ENCODE measurements around the gene SMIM41. TPM values are rescaled to one million over a fixed set of nuclear protein-coding genes. Genes with fewer than 3 reads are reported as not detected.

SMIM41 gene
- polyA plus RNA-seq, 3 donors: not detected

DNA sequence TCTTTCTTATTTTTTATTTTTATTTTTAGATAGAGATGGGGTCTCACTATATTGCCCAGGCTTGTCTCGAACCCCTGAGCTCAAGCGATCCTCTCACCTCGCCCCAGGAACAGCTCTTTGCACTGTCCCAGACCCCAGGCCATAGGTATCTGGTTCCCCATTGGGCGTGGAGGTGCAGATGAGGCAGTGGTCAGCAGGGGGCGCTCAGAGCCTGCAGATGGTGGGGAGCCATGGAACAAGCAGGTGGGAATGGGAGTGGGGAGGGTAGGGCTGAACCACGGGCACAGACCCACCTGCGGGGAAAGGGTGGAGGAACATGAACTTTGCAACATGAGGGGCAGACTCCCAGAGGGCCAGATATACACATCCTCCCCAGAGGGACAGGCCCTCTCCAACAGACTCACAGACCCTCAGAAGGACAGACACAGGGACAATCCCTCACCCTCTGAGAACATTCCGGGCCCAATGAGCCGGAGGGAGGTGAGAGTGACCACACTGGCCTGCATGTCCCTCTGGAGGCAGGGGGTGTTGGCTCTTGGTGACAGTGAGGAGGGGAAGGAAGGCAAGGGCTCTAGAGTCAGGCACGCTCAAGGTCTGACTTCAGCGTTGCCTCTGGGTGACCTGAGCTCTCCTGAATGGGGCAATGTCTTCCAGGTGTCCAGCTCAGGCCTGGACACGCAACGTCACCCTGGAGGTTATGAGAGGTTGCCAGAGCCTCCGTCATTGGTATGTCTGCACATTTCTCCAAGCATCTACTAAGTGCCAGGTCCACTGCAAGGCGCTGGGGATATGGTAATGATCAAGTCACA lies 77.5 kb downstream of the SMIM41 start:
- H3K4me3 Mint-ChIP-seq: no peak overlapping the region
- Histone ChIP-seq H3K9me3 (replicated peaks in 1 of 2; ENCODE audit: control insufficient read depth in 1 of 2, insufficient read depth in 1 of 2, low read length in 2 of 2) (no peaks in the 10 kb centered on the region), H2AFZ (ENCODE audit: insufficient read depth, low read depth, low read length, poor library complexity, severe bottlenecking) (no peak overlapping the region), H3K9ac (ENCODE audit: insufficient read depth, low read length, poor library complexity, severe bottlenecking) (no peak overlapping the region), H3K27me3 (ENCODE audit: control insufficient read depth in 2 of 2, insufficient read depth in 2 of 2, low read length in 2 of 2) (peaks cover 0 to 9% of the 10 kb centered on the region in 2 donors), H3K27ac (ENCODE audit: low read depth in 1 of 2, low read length in 2 of 2) (no peak overlapping the region), H3K36me3 (replicated peaks in 1 of 2; ENCODE audit: control insufficient read depth in 1 of 2, insufficient read depth in 2 of 2, low read length in 2 of 2) (no peaks in the 10 kb centered on the region), H3K4me3 (replicated peaks in 1 of 3; ENCODE audit: low read depth in 2 of 3, low read length in 3 of 3) (no peak overlapping the region), H3K4me2 (replicated peaks; ENCODE audit: extremely low read depth, low read length, poor library complexity, severe bottlenecking) (no peak overlapping the region), H3K79me2 (ENCODE audit: insufficient read depth, low read length) (no peaks in the 10 kb centered on the region), H4K20me1 (ENCODE audit: insufficient read depth, low read length) (no peaks in the 10 kb centered on the region), H3K4me1 (ENCODE audit: control insufficient read depth in 1 of 2, insufficient read depth in 2 of 2, low read length in 2 of 2) (peaks cover 3 to 7% of the 10 kb centered on the region in 2 donors)
- peaks cover 12 to 19% (median 13%) of the 10 kb centered on the region in 3 donors for H3K27me3 Mint-ChIP-seq (ENCODE audit: low read depth in 3 of 3)
- TF ChIP-seq CTCF (IDR thresholded peaks at IDR 0.05): peak; percentile 97
- intact Hi-C loops (cut with micrococcal nuclease): loop anchor here (1.0 to 10.0 kb wide), 5 partner anchors 58 to 718 kb away; no protein-coding TSS in a partner anchor
- peaks cover 0 to 5% (median 2%) of the 10 kb centered on the region in 7 donors for H3K9me3 Mint-ChIP-seq
- H3K27ac Mint-ChIP-seq: peak overlapping the region in 1 of 7 donors; percentile 24
- H3K36me3 Mint-ChIP-seq: no peaks in the 10 kb centered on the region
- 72% methylated on average over 8 of the region's 15 CpGs for WGBS (ENCODE audit: insufficient coverage)
- DNase-seq: peak; percentile 60 to 74 (median 65)
- peaks cover 4% of the 10 kb centered on the region for H3K4me1 Mint-ChIP-seq

DNA sequence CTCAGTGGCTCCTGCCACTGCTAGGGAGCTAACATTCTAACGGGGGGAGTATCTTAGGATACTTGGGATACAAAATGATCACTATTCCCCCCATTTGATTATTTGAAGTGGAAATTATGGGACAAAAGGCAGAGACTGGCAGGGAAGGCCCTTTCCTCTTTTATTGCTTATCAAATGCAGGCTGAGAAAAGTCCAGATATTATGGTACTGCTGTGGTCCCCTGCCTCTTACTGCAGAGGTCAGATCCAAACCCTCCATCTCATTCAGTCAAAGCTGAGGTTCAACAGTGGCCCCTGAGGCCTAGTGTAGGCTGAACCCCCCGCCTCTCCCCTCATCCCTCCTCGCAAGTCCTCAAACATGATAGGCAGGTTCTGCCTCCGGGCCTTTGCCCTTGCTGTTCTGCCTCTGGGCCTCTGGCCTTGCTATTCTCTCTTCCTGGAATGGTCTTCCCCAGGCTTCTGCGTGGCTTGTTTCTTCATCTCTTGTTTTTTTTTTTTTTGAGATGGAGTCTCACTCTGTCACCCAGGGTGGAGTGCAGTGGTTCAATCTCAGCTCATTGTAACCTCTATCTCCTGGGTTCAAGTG lies 78.2 kb downstream of the SMIM41 start:
- Mint-ChIP-seq H3K4me3 (no peak overlapping the region), H3K36me3 (no peaks in the 10 kb centered on the region), H3K27me3 (ENCODE audit: low read depth in 3 of 3) (peaks cover 10 to 13% (median 11%) of the 10 kb centered on the region in 3 donors), H3K9me3 (peaks cover 0 to 5% (median 2%) of the 10 kb centered on the region in 7 donors), H3K27ac (no peak overlapping the region), H3K4me1 (peaks cover 3% of the 10 kb centered on the region)
- H3K4me2 ChIP-seq (replicated peaks; ENCODE audit: extremely low read depth, low read length, poor library complexity, severe bottlenecking): no peak overlapping the region
- no peaks in the 10 kb centered on the region for H3K9me3 ChIP-seq (replicated peaks in 1 of 2; ENCODE audit: control insufficient read depth in 1 of 2, insufficient read depth in 1 of 2, low read length in 2 of 2)
- intact Hi-C loops (cut with micrococcal nuclease): loop anchor here (2.0 to 10.0 kb wide), 3 partner anchors 57 to 717 kb away; no protein-coding TSS in a partner anchor
- no peaks in the 10 kb centered on the region for H3K79me2 ChIP-seq (ENCODE audit: insufficient read depth, low read length)
- H3K36me3 ChIP-seq (replicated peaks in 1 of 2; ENCODE audit: control insufficient read depth in 1 of 2, insufficient read depth in 2 of 2, low read length in 2 of 2): no peaks in the 10 kb centered on the region
- H3K4me3 ChIP-seq (replicated peaks in 1 of 3; ENCODE audit: low read depth in 2 of 3, low read length in 3 of 3): no peak overlapping the region
- peaks cover 0 to under 1% of the 10 kb centered on the region in 2 donors for H3K4me1 ChIP-seq (ENCODE audit: control insufficient read depth in 1 of 2, insufficient read depth in 2 of 2, low read length in 2 of 2)
- no peak overlapping the region for H3K9ac ChIP-seq (ENCODE audit: insufficient read depth, low read length, poor library complexity, severe bottlenecking)
- peaks cover 0 to 6% of the 10 kb centered on the region in 2 donors for H3K27me3 ChIP-seq (ENCODE audit: control insufficient read depth in 2 of 2, insufficient read depth in 2 of 2, low read length in 2 of 2)
- no peak overlapping the region for H2AFZ ChIP-seq (ENCODE audit: insufficient read depth, low read depth, low read length, poor library complexity, severe bottlenecking)
- WGBS (ENCODE audit: insufficient coverage): 93% methylated on average over 3 of the region's 5 CpGs
- DNase-seq: no peak
- no peak overlapping the region for H3K27ac ChIP-seq (ENCODE audit: low read depth in 1 of 2, low read length in 2 of 2)
- no peak for TF ChIP-seq CTCF (IDR thresholded peaks at IDR 0.05)
- H4K20me1 ChIP-seq (ENCODE audit: insufficient read depth, low read length): no peaks in the 10 kb centered on the region

Other genes with a start within 250 kb of the SMIM41 start
- under 1 TPM in 2 of 3 donors, not detected in 1; 0.06 to 0.52 TPM for gene FIGNL2, start 231.0 kb upstream of the SMIM41 start, polyA plus RNA-seq
- gene ANKRD33, start 191.6 kb upstream of the SMIM41 start, polyA plus RNA-seq: under 1 TPM in 1 of 3 donors, not detected in 2; 0.07 TPM
- 1 to 10 TPM; 1.5 to 3.6 (median 2.0) TPM for gene ACVRL1, start 172.2 kb upstream of the SMIM41 start, polyA plus RNA-seq
- 10 to 100 TPM in 1 of 3 donors, 1 to 10 TPM in 2; 1.8 to 18.5 (median 3.9) TPM for gene ACVR1B, start 128.0 kb upstream of the SMIM41 start, polyA plus RNA-seq
- 100 to 1,000 TPM in 1 of 3 donors, 1 to 10 TPM in 1, under 1 TPM in 1; 0.63 to 118 (median 1.6) TPM for gene TAMALIN, start 72.8 kb upstream of the SMIM41 start, polyA plus RNA-seq
- gene NR4A1, start 28.3 kb upstream of the SMIM41 start, polyA plus RNA-seq: 1,000 to 10,000 TPM in 1 of 3 donors, 10 to 100 TPM in 2; 10.1 to 1,297 (median 41.4) TPM
- 100 to 1,000 TPM in 1 of 3 donors, 10 to 100 TPM in 2; 20.5 to 120 (median 26.4) TPM for gene ATG101, start 9.7 kb upstream of the SMIM41 start, polyA plus RNA-seq
- gene KRT80, start 112.3 kb downstream of the SMIM41 start, polyA plus RNA-seq: under 1 TPM; 0.18 to 0.52 (median 0.37) TPM
- gene KRT7, start 153.5 kb downstream of the SMIM41 start, polyA plus RNA-seq: 1 to 10 TPM in 2 of 3 donors, not detected in 1; 1.3 to 2.7 TPM
- not detected for gene KRT86, start 194.9 kb downstream of the SMIM41 start, polyA plus RNA-seq
- not detected for gene KRT81, start 211.8 kb downstream of the SMIM41 start, polyA plus RNA-seq
- gene KRT83, start 241.7 kb downstream of the SMIM41 start, polyA plus RNA-seq: not detected

All from CD14-positive monocyte (primary cell).